ENCODE data around the gene PI4KB.
"Not testable (repeated sequence)": the region's sequence is repeated elsewhere in the genome, so short reads cannot be mapped to it uniquely, and the experiment has no call there.

The PI4KB gene

DNA sequence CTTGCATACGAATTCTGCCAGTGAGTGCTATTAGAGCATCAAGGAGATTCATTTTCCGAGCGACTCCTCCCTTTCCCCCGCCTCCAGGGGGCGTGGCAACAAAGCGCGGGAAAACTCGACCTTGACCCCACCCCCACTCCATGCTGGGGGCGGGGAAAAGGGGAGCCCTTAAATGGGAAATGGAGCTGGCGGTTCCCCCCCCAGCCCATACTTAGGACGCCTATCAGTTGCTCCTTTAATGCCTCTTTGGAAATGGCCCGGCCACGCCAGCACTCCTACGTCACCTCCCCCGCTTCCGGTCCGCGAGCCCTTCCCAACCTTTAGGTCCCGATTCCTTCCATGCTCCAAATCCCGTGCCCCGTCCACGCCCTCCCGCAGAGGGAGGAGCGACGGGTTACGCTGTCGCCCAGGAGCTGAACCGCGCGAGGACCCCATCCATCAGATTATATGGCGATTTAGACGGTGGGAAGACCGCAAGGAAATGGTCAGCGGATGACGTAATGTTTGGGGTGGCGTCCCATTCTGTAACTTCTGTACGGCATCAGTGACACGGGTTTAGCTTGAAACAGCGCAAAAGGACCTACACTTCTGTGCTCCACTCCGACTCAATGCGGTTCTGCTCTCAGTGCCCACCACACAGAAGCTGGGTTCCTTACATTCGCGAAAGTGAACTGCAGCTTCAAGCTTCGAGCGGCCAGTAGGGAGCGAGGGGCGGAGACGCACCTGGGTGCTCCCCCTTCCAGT is 45.8 kb downstream of the PI4KB start:
- DNase-seq (ENCODE audit: low read depth), result peak; percentile 96

DNA sequence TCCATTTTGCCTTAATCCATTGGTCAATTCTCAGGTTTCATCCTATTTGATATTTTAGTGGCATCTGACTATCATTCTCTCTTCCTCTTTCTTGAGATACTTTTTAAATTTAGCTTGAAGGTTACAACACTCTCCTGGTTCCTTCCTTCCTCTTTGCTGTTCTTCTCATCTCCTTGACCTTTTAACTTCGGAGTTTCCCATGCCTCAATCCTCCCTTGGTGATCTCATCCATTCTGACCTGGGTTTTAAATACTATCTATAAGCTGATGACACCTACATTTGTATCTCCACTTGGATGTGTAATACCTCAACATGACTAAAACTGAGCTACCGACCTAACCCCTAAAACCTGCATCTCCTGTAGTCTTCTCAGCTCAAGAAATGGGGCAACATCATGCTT is 50.0 kb downstream of the PI4KB start:
- no peak for DNase-seq (ENCODE audit: low read depth)

DNA sequence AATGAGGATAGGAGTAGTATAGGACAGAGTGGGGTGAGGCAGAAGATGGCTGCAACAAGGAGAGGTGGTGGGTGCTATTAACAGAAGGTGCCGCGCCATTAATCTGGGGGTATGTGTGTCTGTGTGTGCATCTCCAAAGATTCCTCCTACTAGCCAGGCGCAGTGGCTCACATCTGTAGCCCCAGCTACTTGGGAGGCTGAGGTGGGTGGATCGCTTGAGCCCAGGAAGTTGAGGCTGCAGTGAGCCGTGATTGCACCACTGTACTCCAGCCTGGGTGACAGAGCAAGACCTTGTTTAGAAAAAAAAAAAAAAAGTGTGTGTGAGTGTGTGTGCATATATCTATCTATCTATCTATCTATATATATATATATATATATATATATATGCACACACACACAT is 51.9 kb downstream of the PI4KB start:
- not testable (repeated sequence) for DNase-seq (ENCODE audit: low read depth)

DNA sequence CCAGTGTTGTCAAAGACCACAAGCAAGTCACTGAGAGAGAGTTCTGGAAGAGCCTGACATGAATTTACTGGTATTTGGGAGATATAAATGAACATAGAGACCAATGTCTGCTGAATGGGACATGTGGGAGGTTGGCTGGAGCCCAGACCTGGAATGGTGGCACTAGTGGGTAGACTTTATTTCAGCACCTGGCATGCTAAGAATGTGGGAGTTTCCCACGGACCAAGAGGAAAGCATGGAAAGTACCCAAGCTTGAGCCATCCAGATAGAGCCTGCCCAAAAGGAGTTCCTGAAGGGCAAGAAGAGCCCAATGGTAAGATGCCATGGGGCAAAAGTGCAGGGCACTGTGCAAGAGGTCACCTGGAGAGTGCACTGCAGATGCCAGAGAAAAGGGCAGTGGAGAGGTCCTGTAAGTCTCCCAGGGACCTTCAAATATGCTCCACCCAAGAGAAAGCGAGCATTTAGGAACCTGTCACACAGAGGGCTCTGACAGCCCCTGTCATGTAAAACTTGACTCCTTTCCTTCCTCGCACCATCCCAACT is 53.2 kb downstream of the PI4KB start:
- no peak for DNase-seq (ENCODE audit: low read depth)

GRCh38 chr1:151267760-151268159 is 59.5 kb downstream of the PI4KB start:
- no peak for DNase-seq (ENCODE audit: low read depth)

- DNase-seq (ENCODE audit: low read depth), result no peak
These were observed 60.4 kb downstream of the PI4KB start for GRCh38 chr1:151266821-151267220.

DNA sequence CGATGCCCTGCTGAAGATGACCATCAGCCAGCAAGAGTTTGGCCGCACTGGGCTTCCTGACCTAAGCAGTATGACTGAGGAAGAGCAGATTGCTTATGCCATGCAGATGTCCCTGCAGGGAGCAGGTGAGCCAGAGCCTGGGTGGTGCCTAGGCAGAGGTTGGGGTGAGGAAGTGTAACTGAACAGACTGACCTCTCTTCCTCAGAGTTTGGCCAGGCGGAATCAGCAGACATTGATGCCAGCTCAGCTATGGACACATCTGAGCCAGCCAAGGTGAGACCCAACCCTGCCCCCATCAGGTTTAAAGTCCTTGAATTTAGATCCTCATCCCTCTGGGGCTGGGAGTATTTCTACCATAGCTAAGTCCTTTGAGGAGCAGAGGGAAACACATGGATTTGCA is 60.9 kb downstream of the PI4KB start:
- no peak for DNase-seq (ENCODE audit: low read depth)

- no peak for DNase-seq (ENCODE audit: low read depth)
These were observed 61.6 kb downstream of the PI4KB start for GRCh38 chr1:151265446-151266236.

- no peak for DNase-seq (ENCODE audit: low read depth)
These were observed 67.9 kb downstream of the PI4KB start for GRCh38 chr1:151259351-151259750.

- no peak for DNase-seq (ENCODE audit: low read depth)
These were observed 71.8 kb downstream of the PI4KB start for GRCh38 chr1:151255381-151255780.

- peak; percentile 89 for DNase-seq (ENCODE audit: low read depth)
These were observed 72.7 kb downstream of the PI4KB start, which contains the start of gene PSMD4 for GRCh38 chr1:151254217-151255213. Gene PSMD4 (plus strand): TSS chr1:151254734. CDS start chr1:151254783, 49 bp downstream.

DNA sequence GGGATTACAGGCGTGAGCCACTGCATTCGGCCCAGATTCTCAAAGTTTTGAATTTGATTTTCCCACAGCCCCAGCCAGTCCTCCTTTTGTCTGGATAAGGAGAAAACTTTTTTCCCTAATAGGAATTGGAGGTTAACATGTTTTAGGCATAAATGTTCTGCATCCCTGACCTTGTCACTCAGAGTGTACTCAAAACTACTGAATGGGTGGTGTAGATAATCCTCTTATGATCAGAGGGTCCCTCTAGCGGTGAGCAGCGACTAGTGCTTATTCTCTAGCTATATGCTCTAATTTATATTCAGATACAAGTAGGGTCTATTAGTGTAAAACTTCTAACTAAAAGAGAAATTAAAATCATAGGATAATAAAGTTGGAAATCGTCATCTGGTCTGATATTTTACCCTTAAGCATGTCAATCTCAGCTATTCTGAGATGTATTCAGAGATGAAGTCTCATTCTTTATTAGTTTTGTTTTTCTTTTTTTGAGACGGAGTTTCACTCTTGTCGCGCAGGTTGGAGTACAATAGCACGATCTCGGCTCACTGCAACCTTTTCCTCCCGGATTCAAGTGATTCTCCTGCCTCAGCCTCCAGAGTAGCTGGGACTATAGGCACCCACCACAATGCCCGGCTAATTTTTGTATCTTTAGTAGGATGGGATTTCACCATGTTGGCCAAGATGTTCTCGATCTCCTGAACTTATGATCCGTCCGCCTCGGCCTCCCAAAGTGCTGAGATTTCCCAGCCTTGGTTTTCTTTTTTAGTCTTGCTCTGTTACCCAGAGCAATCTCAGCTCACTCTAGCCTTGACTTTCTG is 75.4 kb downstream of the PI4KB start:
- DNase-seq (ENCODE audit: low read depth), result peak; percentile 23

DNA sequence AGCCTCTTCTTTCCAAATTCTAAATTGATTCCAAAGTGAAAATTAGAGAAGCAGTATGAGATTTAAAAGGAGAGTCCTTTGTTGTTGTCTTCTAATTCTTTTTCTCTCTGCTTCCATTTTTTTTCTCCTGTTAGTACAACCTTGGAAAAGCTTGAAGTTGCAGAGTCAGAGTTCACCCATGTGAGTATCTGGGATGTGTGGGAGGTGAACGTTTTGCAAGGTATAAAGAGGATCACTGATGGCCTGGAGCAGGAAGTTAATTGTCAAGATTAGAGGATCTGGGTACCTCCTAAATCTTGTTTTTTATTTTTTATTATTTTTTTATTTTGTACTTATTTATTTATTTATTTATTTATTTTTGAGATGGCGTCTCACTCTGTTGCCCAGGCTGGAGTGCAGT is 80.4 kb downstream of the PI4KB start:
- no peak for DNase-seq (ENCODE audit: low read depth)

DNA sequence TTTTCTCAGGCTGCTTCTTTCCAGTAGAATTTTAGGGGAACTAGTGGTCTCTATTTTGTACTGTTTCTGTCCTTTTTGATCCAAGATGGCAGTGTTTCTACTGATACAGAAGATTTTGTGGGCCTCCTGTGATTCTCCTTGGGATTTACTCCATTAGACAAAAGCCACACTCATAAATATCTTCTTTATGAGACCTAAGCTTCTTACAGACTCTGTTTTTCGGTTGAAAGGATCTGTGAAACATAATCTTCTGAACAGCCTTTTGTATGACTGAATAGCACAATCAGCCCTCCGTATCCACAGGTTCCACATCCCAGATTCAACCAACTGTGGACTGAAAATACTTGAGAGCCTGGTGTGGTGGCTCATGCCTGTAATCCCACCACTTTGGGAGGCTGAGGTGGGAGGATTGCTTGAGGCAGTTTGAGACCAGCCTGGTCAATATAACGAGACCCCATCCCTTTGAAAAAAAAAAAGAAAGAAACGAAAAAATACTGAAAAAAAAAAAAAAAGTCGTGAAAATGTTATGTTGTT is 83.5 kb downstream of the PI4KB start:
- DNase-seq (ENCODE audit: low read depth), result no peak

DNA sequence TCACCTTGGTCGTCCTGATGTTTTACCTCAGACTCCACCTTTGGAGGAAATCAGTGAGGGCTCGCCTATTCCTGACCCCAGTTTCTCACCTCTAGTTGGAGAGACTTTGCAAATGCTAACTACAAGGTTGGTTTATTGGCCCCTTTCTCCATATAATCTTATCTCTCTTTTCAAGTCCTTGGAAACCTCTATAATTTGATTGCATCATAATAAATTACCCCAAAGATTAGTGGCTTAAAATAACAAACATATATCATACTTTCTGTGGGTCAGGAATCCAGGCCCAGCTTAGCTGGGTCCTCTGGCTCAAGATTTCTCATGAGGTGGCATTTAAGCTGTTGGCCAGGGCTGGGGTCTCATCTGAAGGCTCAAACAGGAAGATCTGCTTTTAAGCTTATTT is 84.8 kb downstream of the PI4KB start:
- no peak for DNase-seq (ENCODE audit: low read depth)
